ENCODE measurements around the gene ARHGEF38. TPM values are rescaled to one million over a fixed set of nuclear protein-coding genes. Genes with fewer than 3 reads are reported as not detected.
A peak's percentile ranks its signal among the peaks of the same experiment; 100 is the strongest.
"Not testable (repeated sequence)": the region's sequence is repeated elsewhere in the genome, so short reads cannot be mapped to it uniquely, and the experiment has no call there.

ARHGEF38 gene
- total RNA-seq, 2 donors from 2014 or later = not detected

GRCh38 chr4:105698607-105699006 is 146.2 kb downstream of the ARHGEF38 start:
- Mint-ChIP-seq H3K4me1 (peaks cover 10% of the 10 kb centered on the region), H3K4me3 (no peak overlapping the region), H3K36me3 (ENCODE audit: low read depth) (peaks cover 2% of the 10 kb centered on the region), H3K27ac (no peak overlapping the region), H3K27me3 (no peaks in the 10 kb centered on the region)
- no peak for DNase-seq
- H3K9me3 ChIP-seq (ENCODE audit: control insufficient read depth, low read length, poor library complexity, severe bottlenecking) = no peaks in the 10 kb centered on the region
- no peak for ATAC-seq

GRCh38 chr4:105707782-105708180 is 155.4 kb downstream of the ARHGEF38 start:
- Mint-ChIP-seq H3K27ac (peak overlapping the region; percentile 96), H3K4me3 (peak overlapping the region; percentile 99), H3K4me1 (peaks cover 27% of the 10 kb centered on the region), H3K36me3 (ENCODE audit: low read depth) (peaks cover 3% of the 10 kb centered on the region), H3K27me3 (no peaks in the 10 kb centered on the region)
- DNase-seq (no peak), ATAC-seq (no peak)
- no peaks in the 10 kb centered on the region for H3K9me3 ChIP-seq (ENCODE audit: control insufficient read depth, low read length, poor library complexity, severe bottlenecking)

- Mint-ChIP-seq H3K27ac (peak within 1 kb of the TSS; percentile 96), H3K27me3 (no peaks in the 10 kb centered on the region), H3K4me3 (peak within 1 kb of the TSS; percentile 99), H3K36me3 (ENCODE audit: low read depth) (peaks cover 3% of the 10 kb centered on the region), H3K4me1 (peaks cover 28% of the 10 kb centered on the region)
- no peaks in the 10 kb centered on the region for H3K9me3 ChIP-seq (ENCODE audit: control insufficient read depth, low read length, poor library complexity, severe bottlenecking)
- DNase-seq (peak; percentile 66 to 82 (median 77)), ATAC-seq (peak; percentile 96)
Measured at GRCh38 chr4:105708181-105709080, 156.0 kb downstream of the ARHGEF38 start, which contains the start of the genes GSTCD and INTS12. GSTCD (plus strand) TSS chr4:105708784; CDS start chr4:105717614, 8,830 bp downstream. INTS12 (minus strand) TSS chr4:105708689; CDS start chr4:105700005, 8,684 bp downstream.

GRCh38 chr4:105709081-105709450 is 156.6 kb downstream of the ARHGEF38 start:
- no peaks in the 10 kb centered on the region for H3K9me3 ChIP-seq (ENCODE audit: control insufficient read depth, low read length, poor library complexity, severe bottlenecking)
- peak; percentile 22 for ATAC-seq
- no peaks in the 10 kb centered on the region for H3K27me3 Mint-ChIP-seq
- peak overlapping the region; percentile 96 for H3K27ac Mint-ChIP-seq
- peaks cover 3% of the 10 kb centered on the region for H3K36me3 Mint-ChIP-seq (ENCODE audit: low read depth)
- no peak for DNase-seq
- H3K4me1 Mint-ChIP-seq = peaks cover 28% of the 10 kb centered on the region
- H3K4me3 Mint-ChIP-seq = peak overlapping the region; percentile 99

- Mint-ChIP-seq H3K27ac (peak overlapping the region; percentile 96), H3K4me3 (peak overlapping the region; percentile 99), H3K27me3 (no peaks in the 10 kb centered on the region), H3K36me3 (ENCODE audit: low read depth) (peaks cover 3% of the 10 kb centered on the region), H3K4me1 (peaks cover 28% of the 10 kb centered on the region)
- ATAC-seq (no peak), DNase-seq (no peak)
- no peaks in the 10 kb centered on the region for H3K9me3 ChIP-seq (ENCODE audit: control insufficient read depth, low read length, poor library complexity, severe bottlenecking)
Measured at GRCh38 chr4:105710012-105710600, 157.7 kb downstream of the ARHGEF38 start.

GRCh38 chr4:105710678-105711077 is 158.3 kb downstream of the ARHGEF38 start:
- H3K27ac Mint-ChIP-seq = no peak overlapping the region
- no peak for ATAC-seq

GRCh38 chr4:105712766-105713165 is 160.3 kb downstream of the ARHGEF38 start:
- H3K36me3 Mint-ChIP-seq (ENCODE audit: low read depth) = no peaks in the 10 kb centered on the region
- H3K4me3 Mint-ChIP-seq = no peak overlapping the region
- H3K4me1 Mint-ChIP-seq = peaks cover 13% of the 10 kb centered on the region
- no peaks in the 10 kb centered on the region for H3K27me3 Mint-ChIP-seq
- no peaks in the 10 kb centered on the region for H3K9me3 ChIP-seq (ENCODE audit: control insufficient read depth, low read length, poor library complexity, severe bottlenecking)
- DNase-seq = no peak
- ATAC-seq = no peak
- H3K27ac Mint-ChIP-seq = no peak overlapping the region

More at GRCh38 chr4:105710678-105711077, 158.3 kb downstream of the ARHGEF38 start:
- Mint-ChIP-seq H3K36me3 (ENCODE audit: low read depth) (peaks cover 3% of the 10 kb centered on the region), H3K27me3 (no peaks in the 10 kb centered on the region), H3K4me1 (peaks cover 28% of the 10 kb centered on the region), H3K4me3 (no peak overlapping the region)
- DNase-seq = no peak
- no peaks in the 10 kb centered on the region for H3K9me3 ChIP-seq (ENCODE audit: control insufficient read depth, low read length, poor library complexity, severe bottlenecking)

- no peak for ATAC-seq
- H3K27ac Mint-ChIP-seq = no peak overlapping the region
Measured at GRCh38 chr4:105714071-105714521, 161.7 kb downstream of the ARHGEF38 start.

GRCh38 chr4:105714932-105715331 is 162.5 kb downstream of the ARHGEF38 start:
- DNase-seq = no peak
- no peaks in the 10 kb centered on the region for H3K9me3 ChIP-seq (ENCODE audit: control insufficient read depth, low read length, poor library complexity, severe bottlenecking)
- Mint-ChIP-seq H3K4me1 (peaks cover 6% of the 10 kb centered on the region), H3K36me3 (ENCODE audit: low read depth) (no peaks in the 10 kb centered on the region), H3K4me3 (no peak overlapping the region), H3K27me3 (no peaks in the 10 kb centered on the region), H3K27ac (no peak overlapping the region)
- ATAC-seq = no peak

More at GRCh38 chr4:105714071-105714521, 161.7 kb downstream of the ARHGEF38 start:
- H3K4me3 Mint-ChIP-seq = no peak overlapping the region
- DNase-seq = no peak
- no peaks in the 10 kb centered on the region for H3K27me3 Mint-ChIP-seq
- H3K9me3 ChIP-seq (ENCODE audit: control insufficient read depth, low read length, poor library complexity, severe bottlenecking) = no peaks in the 10 kb centered on the region
- H3K4me1 Mint-ChIP-seq = peaks cover 9% of the 10 kb centered on the region
- H3K36me3 Mint-ChIP-seq (ENCODE audit: low read depth) = no peaks in the 10 kb centered on the region

GRCh38 chr4:105715692-105716278 is 163.4 kb downstream of the ARHGEF38 start:
- Mint-ChIP-seq H3K36me3 (ENCODE audit: low read depth) (no peaks in the 10 kb centered on the region), H3K27me3 (no peaks in the 10 kb centered on the region), H3K4me3 (no peak overlapping the region), H3K4me1 (peaks cover 6% of the 10 kb centered on the region), H3K27ac (no peak overlapping the region)
- DNase-seq (no peak), ATAC-seq (no peak)
- no peaks in the 10 kb centered on the region for H3K9me3 ChIP-seq (ENCODE audit: control insufficient read depth, low read length, poor library complexity, severe bottlenecking)

- Mint-ChIP-seq H3K36me3 (ENCODE audit: low read depth) (no peaks in the 10 kb centered on the region), H3K4me3 (no peak overlapping the region), H3K27ac (no peak overlapping the region), H3K4me1 (peaks cover 2% of the 10 kb centered on the region), H3K27me3 (no peaks in the 10 kb centered on the region)
- no peaks in the 10 kb centered on the region for H3K9me3 ChIP-seq (ENCODE audit: control insufficient read depth, low read length, poor library complexity, severe bottlenecking)
- DNase-seq = no peak
- no peak for ATAC-seq
Measured at GRCh38 chr4:105719204-105719603, 166.8 kb downstream of the ARHGEF38 start.

- Mint-ChIP-seq H3K4me3 (no peak overlapping the region), H3K27ac (no peak overlapping the region), H3K4me1 (peaks cover 2% of the 10 kb centered on the region), H3K27me3 (no peaks in the 10 kb centered on the region), H3K36me3 (ENCODE audit: low read depth) (no peaks in the 10 kb centered on the region)
- no peak for DNase-seq
- no peak for ATAC-seq
- H3K9me3 ChIP-seq (ENCODE audit: control insufficient read depth, low read length, poor library complexity, severe bottlenecking) = no peaks in the 10 kb centered on the region
Measured at GRCh38 chr4:105725623-105726022, 173.2 kb downstream of the ARHGEF38 start.

GRCh38 chr4:105729895-105730294 is 177.5 kb downstream of the ARHGEF38 start:
- not testable (repeated sequence) for H3K27me3 Mint-ChIP-seq; H3K36me3 Mint-ChIP-seq (ENCODE audit: low read depth); H3K27ac Mint-ChIP-seq; ATAC-seq; H3K4me3 Mint-ChIP-seq; H3K4me1 Mint-ChIP-seq; DNase-seq; H3K9me3 ChIP-seq (ENCODE audit: control insufficient read depth, low read length, poor library complexity, severe bottlenecking)

All from T-helper 17 cell (primary cell).